Adipose tissue (tissue), 3 donors: Measurements from ENCODE around the gene DYRK4. TPM values are rescaled to one million over a fixed set of nuclear protein-coding genes. Genes with fewer than 3 reads are reported as not detected.

Experiments
- polyA plus RNA-seq, 3 donors: library from polyadenylated mRNA; stranded (reverse); fragments of 200-250 nt; gene quantifications; one replicate each; pipeline ENCODE4 v1.2.3, GENCODE V29; 2013
- donor health status: healthy with polysubstance abuse.
- donor health status: Bipolar disorder and iron deficiency.
- donor health status: healthy.

Gene DYRK4
- polyA plus RNA-seq, 3 donors = 21.1 to 53.1 (median 30.0) TPM

Other genes starting within 250 kb of the DYRK4 start
- gene TIGAR, start 241.0 kb upstream of the DYRK4 start, polyA plus RNA-seq = 1 to 10 TPM in 2 of 3 donors, under 1 TPM in 1; 0.98 to 5.3 (median 3.5) TPM
- gene FGF23, start 182.5 kb upstream of the DYRK4 start, polyA plus RNA-seq = not detected
- gene FGF6, start 116.4 kb upstream of the DYRK4 start, polyA plus RNA-seq = not detected
- 1 to 10 TPM in 1 of 3 donors, under 1 TPM in 2; 0.51 to 1.1 (median 0.76) TPM for gene RAD51AP1, start 23.3 kb upstream of the DYRK4 start, polyA plus RNA-seq
- 1 to 10 TPM in 2 of 3 donors, under 1 TPM in 1; 0.92 to 2.4 (median 2.0) TPM for gene AKAP3, start 86.8 kb downstream of the DYRK4 start, polyA plus RNA-seq
- 10 to 100 TPM; 30.6 to 62.7 (median 31.0) TPM for gene NDUFA9, start 86.9 kb downstream of the DYRK4 start, polyA plus RNA-seq
- gene GALNT8, start 158.2 kb downstream of the DYRK4 start, polyA plus RNA-seq = under 1 TPM; 0.46 to 0.79 (median 0.48) TPM